HG03139 (cell line): ENCODE measurements around the gene CERS5.
"Not testable (repeated sequence)": the region's sequence is repeated elsewhere in the genome, so short reads cannot be mapped to it uniquely, and the experiment has no call there.

Source experiments
- ATAC-seq: cut with Tn5 transposase; IDR thresholded peaks from one replicate; pipeline ENCODE4 v1.9.1; 2021; ENCODE audit not compliant: unreplicated experiment

The CERS5 gene

GRCh38 chr12:50104417-50105366, 62.5 kb downstream of the CERS5 start:
- no peak for ATAC-seq

GRCh38 chr12:50103767-50104321, 63.3 kb downstream of the CERS5 start, which contains the start of gene GPD1:
Gene GPD1 (plus strand): TSS chr12:50104008. CDS start chr12:50104051, 43 bp downstream.
- ATAC-seq, result no peak

GRCh38 chr12:50103351-50103750, 63.8 kb downstream of the CERS5 start:
- ATAC-seq, result no peak

GRCh38 chr12:50102646-50103309, 64.4 kb downstream of the CERS5 start:
- ATAC-seq, result no peak

- no peak for ATAC-seq
These were observed 65.0 kb downstream of the CERS5 start for GRCh38 chr12:50102131-50102531.

- ATAC-seq, result no peak
These were observed 65.5 kb downstream of the CERS5 start for GRCh38 chr12:50101663-50102062.

- no peak for ATAC-seq
These were observed 66.6 kb downstream of the CERS5 start for GRCh38 chr12:50100561-50100960.

- no peak for ATAC-seq
These were observed 67.7 kb downstream of the CERS5 start for GRCh38 chr12:50099302-50100008.

- ATAC-seq, result no peak
These were observed 69.2 kb downstream of the CERS5 start for GRCh38 chr12:50097952-50098351.

- ATAC-seq, result no peak
These were observed 76.8 kb downstream of the CERS5 start for GRCh38 chr12:50090391-50090790.

GRCh38 chr12:50089730-50090129, 77.4 kb downstream of the CERS5 start:
- ATAC-seq, result no peak

- no peak for ATAC-seq
These were observed 78.4 kb downstream of the CERS5 start for GRCh38 chr12:50088577-50089335.

- no peak for ATAC-seq
These were observed 79.2 kb downstream of the CERS5 start for GRCh38 chr12:50087995-50088394.

- ATAC-seq, result no peak
These were observed 80.0 kb downstream of the CERS5 start for GRCh38 chr12:50087151-50087550.

- no peak for ATAC-seq
These were observed 81.0 kb downstream of the CERS5 start for GRCh38 chr12:50086148-50086547.

- no peak for ATAC-seq
These were observed 81.5 kb downstream of the CERS5 start for GRCh38 chr12:50085615-50086072.

GRCh38 chr12:50084775-50085614, 82.2 kb downstream of the CERS5 start, which contains the start of gene SMARCD1:
Gene SMARCD1 (plus strand): TSS chr12:50085342. CDS start chr12:50085370, 28 bp downstream.
- ATAC-seq, result peak; percentile 87

GRCh38 chr12:50084409-50084774, 82.8 kb downstream of the CERS5 start:
- ATAC-seq, result not testable (repeated sequence)

GRCh38 chr12:50083301-50083700, 83.9 kb downstream of the CERS5 start:
- no peak for ATAC-seq
